Stomach smooth muscle (tissue), 2 donors: ENCODE measurements around the gene SSBP2.

Source experiments
- H3K27ac ChIP-seq: one replicate; pipeline ENCODE4 v1.7.0; 2013; ENCODE audit warnings: mild to moderate bottlenecking, low read length, inconsistent platforms
- H3K27me3 ChIP-seq, 2 donors: one replicate each; pipeline ENCODE4 v1.7.0; 2013; ENCODE audit warnings: low read length in 2 of 2; ENCODE audit not compliant: insufficient read depth in 2 of 2, control insufficient read depth in 1 of 2
- H3K36me3 ChIP-seq, 2 donors: one replicate each; pipeline ENCODE4 v1.7.0; 2013; ENCODE audit warnings: low read length in 2 of 2; ENCODE audit not compliant: control insufficient read depth in 2 of 2, insufficient read depth in 2 of 2
- H3K4me1 ChIP-seq: one replicate; pipeline ENCODE4 v1.7.0; 2013; ENCODE audit warnings: low read length; ENCODE audit not compliant: control insufficient read depth, insufficient read depth
- H3K4me3 ChIP-seq, 2 donors: one replicate each; pipeline ENCODE4 v1.7.0; 2013; ENCODE audit warnings: low read length in 2 of 2
- H3K9ac ChIP-seq, 2 donors: one replicate each; pipeline ENCODE4 v1.7.0; 2013; ENCODE audit warnings: low read length in 2 of 2, mild to moderate bottlenecking in 1 of 2
- H3K9me3 ChIP-seq, 2 donors: one replicate each; pipeline ENCODE4 v1.7.0; 2013; ENCODE audit warnings: low read length in 2 of 2; ENCODE audit not compliant: control insufficient read depth in 2 of 2
- donor health status: healthy.
- donor health status: Pancreatic carcinoma.

Gene SSBP2

DNA sequence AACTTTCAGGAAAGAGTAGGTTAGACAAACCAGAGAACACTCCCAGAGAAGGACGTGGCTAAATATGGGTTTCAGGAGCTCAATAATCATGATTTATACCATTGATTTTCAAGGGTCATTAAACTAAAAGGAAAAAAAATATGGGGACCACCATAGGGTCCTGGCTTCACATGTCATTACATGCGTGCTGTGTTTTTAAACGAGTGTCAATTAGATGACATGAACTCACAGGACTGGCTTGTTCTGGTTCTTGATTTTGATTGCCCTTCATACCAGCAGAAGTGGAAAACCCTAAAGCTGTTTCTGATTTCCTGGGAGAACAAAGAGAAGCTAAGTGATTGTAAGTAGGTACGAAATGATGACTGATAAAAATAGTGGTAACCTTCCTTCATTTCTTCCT lies 362.7 kb downstream of the SSBP2 start:
- Histone ChIP-seq H3K4me3 (no peak overlapping the region), H3K9me3 (no peaks in the 10 kb centered on the region), H3K36me3 (no peaks in the 10 kb centered on the region), H3K4me1 (no peaks in the 10 kb centered on the region), H3K27me3 (peaks cover 4 to 29% of the 10 kb centered on the region in 2 donors), H3K9ac (no peak overlapping the region), H3K27ac (no peak overlapping the region)

DNA sequence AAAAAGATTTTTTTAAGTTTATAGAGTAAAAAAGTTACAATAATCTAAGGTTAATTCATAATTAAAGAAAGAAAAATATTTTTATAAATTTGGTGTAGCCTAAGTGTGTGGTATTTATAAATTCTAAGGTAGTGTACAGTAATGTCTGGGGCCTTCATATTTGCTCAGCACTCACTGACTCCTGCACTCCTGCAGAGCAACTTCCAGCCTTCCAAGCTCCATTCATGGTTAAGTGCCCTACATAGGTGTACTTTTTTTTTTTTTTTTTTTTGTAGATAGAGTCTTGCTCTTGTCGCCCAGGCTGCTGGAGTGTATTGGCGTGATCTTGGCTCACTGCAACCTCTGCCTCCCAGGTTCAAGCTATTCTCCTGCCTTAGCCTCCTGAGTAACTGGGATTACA lies 367.0 kb downstream of the SSBP2 start:
- Histone ChIP-seq H3K9ac (no peak overlapping the region), H3K4me3 (no peak overlapping the region), H3K27ac (no peak overlapping the region)

DNA sequence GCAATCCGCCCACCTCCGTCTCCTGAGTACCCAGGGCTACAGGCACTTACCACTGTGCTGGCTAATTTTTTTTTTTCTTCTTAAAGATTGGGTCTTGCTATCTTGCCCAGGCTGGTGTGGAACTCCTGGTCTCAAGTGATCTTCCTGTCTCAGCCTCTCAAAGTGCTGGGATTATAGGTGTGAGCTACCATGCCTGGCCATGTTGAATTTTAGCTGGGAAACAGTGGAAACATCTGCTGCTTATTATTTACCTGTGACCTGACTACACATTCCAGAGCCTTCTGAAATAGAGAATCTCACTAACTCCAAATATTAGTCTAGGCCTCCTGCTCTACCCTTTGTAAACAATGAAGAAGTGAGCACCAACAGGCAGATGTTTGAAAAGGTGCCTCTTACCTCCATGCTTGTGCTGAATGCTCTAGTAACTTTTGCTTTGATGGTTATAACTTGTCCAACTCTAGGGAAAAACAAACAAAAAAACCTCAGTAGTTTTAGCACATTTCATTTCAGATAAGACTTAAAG lies 379.5 kb downstream of the SSBP2 start:
- Histone ChIP-seq H3K4me1 (no peaks in the 10 kb centered on the region), H3K9me3 (no peaks in the 10 kb centered on the region), H3K36me3 (no peaks in the 10 kb centered on the region), H3K4me3 (no peak overlapping the region), H3K27ac (no peak overlapping the region), H3K27me3 (no peaks in the 10 kb centered on the region), H3K9ac (no peak overlapping the region)

More for the DNA sequence above, 367.0 kb downstream of the SSBP2 start:
- Histone ChIP-seq H3K27me3 (peaks cover 0 to 3% of the 10 kb centered on the region in 2 donors), H3K36me3 (no peaks in the 10 kb centered on the region), H3K9me3 (no peaks in the 10 kb centered on the region), H3K4me1 (no peaks in the 10 kb centered on the region)

DNA sequence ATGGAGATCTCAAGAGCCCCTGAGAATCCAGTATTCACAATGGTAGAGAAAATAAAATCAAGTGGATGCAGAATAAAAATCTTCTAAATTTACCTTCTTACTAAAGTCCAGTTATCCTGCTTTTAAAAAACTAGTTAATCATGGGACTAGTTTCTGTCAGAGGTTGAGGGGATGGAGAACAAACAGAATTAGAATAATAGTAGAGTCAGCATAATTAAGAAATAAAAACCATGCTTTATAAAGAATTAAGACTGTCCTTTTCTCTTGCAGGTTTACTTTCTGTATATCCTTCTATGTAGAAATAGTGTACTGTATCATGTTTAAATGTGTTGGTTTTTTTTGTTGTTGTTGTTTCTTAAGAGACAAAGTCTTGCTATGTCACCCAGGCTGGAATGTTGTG lies 380.0 kb downstream of the SSBP2 start:
- H3K36me3 ChIP-seq, result no peaks in the 10 kb centered on the region
- H3K9ac ChIP-seq, result no peak overlapping the region
- no peaks in the 10 kb centered on the region for H3K4me1 ChIP-seq
- H3K9me3 ChIP-seq, result no peaks in the 10 kb centered on the region
- no peak overlapping the region for H3K27ac ChIP-seq
- no peaks in the 10 kb centered on the region for H3K27me3 ChIP-seq
- no peak overlapping the region for H3K4me3 ChIP-seq

DNA sequence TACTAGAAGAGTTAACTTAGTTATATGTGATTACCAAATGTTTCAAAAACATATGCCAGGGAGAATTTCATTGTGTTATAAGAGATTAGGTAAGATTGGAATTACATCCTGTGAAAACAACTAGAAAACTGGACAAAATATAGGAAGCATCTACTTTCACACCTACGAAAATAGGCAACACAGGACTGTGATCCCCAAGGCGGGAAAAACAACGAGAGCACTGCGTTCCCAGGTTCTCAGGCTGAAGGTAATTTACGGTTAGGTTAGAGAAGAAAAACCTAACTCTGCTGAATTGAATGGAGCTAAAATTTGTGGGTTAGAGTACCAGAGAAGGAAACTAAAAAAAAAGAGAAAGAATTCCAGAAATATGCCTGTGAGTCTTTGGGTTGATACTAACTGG lies 385.4 kb downstream of the SSBP2 start:
- Histone ChIP-seq H3K4me1 (no peaks in the 10 kb centered on the region), H3K36me3 (no peaks in the 10 kb centered on the region), H3K27ac (no peak overlapping the region), H3K9me3 (no peaks in the 10 kb centered on the region), H3K9ac (no peak overlapping the region), H3K4me3 (no peak overlapping the region), H3K27me3 (no peaks in the 10 kb centered on the region)

DNA sequence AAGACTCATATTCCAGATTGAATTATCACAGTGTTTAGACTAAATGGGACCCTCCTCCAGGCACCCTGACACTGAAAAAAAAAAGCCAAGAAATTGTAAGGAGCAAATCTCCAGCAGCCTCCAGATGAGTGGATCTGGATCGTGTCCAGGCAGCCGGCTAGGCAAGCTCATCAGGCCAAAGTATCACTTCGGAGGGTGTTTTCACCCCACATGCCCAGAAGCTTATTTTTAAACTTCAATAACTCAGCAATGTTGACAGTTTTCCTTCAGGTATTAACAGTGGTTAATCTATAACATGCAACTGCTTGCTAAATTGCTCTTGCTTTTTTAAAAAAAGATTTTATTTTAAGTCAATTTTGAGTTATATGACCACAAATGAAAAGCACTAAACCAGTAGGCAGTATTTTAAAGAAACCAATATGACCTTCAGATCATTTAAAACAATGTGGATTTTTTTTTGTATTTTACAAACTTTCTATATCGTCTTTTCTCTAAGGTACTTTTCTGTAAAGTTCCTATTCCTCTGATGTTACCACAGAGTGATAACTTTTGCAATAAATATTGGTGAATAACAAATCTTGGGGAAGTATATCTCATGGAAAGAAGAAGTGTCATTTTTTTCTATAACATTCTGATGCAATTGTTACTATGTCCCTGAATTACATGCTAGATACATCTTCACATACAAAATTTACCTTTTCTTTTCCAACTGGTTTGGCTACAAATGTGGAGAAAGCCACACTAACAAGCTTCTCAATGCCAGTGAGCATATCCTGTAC lies 387.6 kb downstream of the SSBP2 start:
- no peak overlapping the region for H3K9ac ChIP-seq
- no peak overlapping the region for H3K27ac ChIP-seq
- no peak overlapping the region for H3K4me3 ChIP-seq
- no peaks in the 10 kb centered on the region for H3K36me3 ChIP-seq
- H3K4me1 ChIP-seq, result no peaks in the 10 kb centered on the region
- H3K9me3 ChIP-seq, result no peaks in the 10 kb centered on the region
- no peaks in the 10 kb centered on the region for H3K27me3 ChIP-seq
